Activated naive CD4-positive, alpha-beta T cell treated with anti-CD3 and anti-CD28 coated beads, Interleukin-2, amount 50 U/mL, for 24 hours (primary cell): ENCODE measurements around the gene LSM4.
A peak's percentile ranks its signal among the peaks of the same experiment; 100 is the strongest.

Source experiments
- H3K27ac Mint-ChIP-seq: one replicate; pipeline ENCODE4 v1.8.0; 2021; ENCODE audit warnings: mild to moderate bottlenecking, mixed read lengths
- H3K27me3 Mint-ChIP-seq: one replicate; pipeline ENCODE4 v1.8.0; 2021; ENCODE audit warnings: mixed read lengths
- H3K36me3 Mint-ChIP-seq: one replicate; pipeline ENCODE4 v1.8.0; 2021; ENCODE audit warnings: mixed read lengths
- H3K4me1 Mint-ChIP-seq: one replicate; pipeline ENCODE4 v1.8.0; 2021; ENCODE audit warnings: mixed read lengths
- H3K4me3 Mint-ChIP-seq: one replicate; pipeline ENCODE4 v1.8.0; 2021; ENCODE audit warnings: mild to moderate bottlenecking, mixed read lengths
- H3K9me3 Mint-ChIP-seq: one replicate; pipeline ENCODE4 v1.8.0; 2021; ENCODE audit warnings: mixed read lengths

LSM4 gene

GRCh38 chr19:18308948-18309325 is 13.9 kb downstream of the LSM4 start:
- Mint-ChIP-seq H3K36me3 (peaks cover 3% of the 10 kb centered on the region), H3K4me3 (no peak overlapping the region), H3K27me3 (no peaks in the 10 kb centered on the region), H3K9me3 (no peaks in the 10 kb centered on the region), H3K27ac (no peak overlapping the region), H3K4me1 (peaks cover 30% of the 10 kb centered on the region)

DNA sequence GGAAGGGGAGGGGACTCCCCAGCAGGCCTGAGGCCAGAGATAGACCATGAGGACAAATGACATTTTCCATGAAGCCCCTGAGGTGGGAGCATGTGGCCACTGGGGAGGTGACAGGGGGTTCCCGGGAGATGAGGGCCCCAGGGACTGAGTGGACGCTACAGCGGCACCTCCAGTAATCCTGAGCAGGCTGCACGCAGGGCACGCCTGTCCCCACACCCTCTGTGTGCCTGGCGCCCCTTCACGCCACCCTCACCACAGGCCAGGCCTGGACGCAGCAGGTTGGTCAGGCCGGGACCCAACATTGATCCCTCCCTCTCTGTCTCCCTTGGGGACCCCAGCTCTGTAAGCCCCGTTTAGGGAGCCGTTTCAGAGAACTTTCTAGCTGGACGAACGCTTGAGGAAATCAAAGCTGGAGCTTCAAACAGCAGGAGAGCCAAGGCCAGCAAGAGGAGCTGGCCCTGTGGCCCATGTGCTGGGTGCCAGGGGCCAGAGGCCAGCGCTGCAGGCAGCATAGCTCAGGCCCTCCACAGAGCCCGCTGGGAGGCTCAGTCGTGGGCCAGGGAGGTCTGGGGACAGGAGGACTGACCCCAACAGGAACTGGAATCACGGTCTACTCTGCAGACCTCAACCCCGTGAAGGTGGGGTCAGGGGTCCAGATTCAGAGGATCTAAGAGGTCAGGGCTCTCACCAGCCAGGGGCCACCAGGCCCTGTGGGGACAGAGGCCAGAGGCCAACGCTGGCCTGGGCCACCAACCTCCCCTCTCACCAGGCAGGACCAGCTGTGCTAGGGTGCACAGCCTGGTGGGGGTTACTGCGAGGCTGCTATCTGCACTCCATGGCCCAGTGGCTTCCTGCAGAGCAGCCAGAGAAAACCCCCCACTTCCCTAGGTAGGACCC is 14.6 kb downstream of the LSM4 start:
- peaks cover 3% of the 10 kb centered on the region for H3K36me3 Mint-ChIP-seq
- no peaks in the 10 kb centered on the region for H3K9me3 Mint-ChIP-seq
- H3K27ac Mint-ChIP-seq = no peak overlapping the region
- no peak overlapping the region for H3K4me3 Mint-ChIP-seq
- no peaks in the 10 kb centered on the region for H3K27me3 Mint-ChIP-seq
- peaks cover 37% of the 10 kb centered on the region for H3K4me1 Mint-ChIP-seq

DNA sequence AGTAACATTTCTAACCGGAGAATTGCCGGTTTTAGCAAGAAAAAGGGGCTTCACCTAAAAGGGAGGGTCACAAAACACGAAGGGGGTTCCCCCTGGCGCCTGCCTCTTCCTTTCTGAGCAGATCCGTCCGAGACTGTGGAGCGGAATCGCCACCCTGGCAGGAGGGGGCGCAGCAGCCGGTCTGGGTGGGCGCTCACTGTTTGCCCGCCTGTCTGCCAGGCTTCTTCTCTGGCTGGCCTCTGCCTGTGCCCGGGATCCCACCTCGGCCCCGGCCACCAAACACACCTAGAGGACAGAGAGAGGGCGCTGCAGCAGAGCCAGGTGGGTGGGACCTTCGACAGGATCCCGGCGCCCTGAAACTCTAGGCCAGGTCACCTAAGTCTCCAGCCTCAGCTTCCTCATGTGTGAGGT is 15.6 kb downstream of the LSM4 start:
- Mint-ChIP-seq H3K4me1 (peaks cover 38% of the 10 kb centered on the region), H3K4me3 (peak overlapping the region; percentile 45), H3K27me3 (no peaks in the 10 kb centered on the region)

GRCh38 chr19:18306888-18307260 is 16.0 kb downstream of the LSM4 start:
- Mint-ChIP-seq H3K27me3 (no peaks in the 10 kb centered on the region), H3K4me3 (peak overlapping the region; percentile 47), H3K36me3 (peaks cover 3% of the 10 kb centered on the region), H3K9me3 (no peaks in the 10 kb centered on the region), H3K4me1 (peaks cover 41% of the 10 kb centered on the region), H3K27ac (peak overlapping the region; percentile 26)

More for the DNA sequence above, 15.6 kb downstream of the LSM4 start:
- no peak overlapping the region for H3K27ac Mint-ChIP-seq
- peaks cover 3% of the 10 kb centered on the region for H3K36me3 Mint-ChIP-seq
- no peaks in the 10 kb centered on the region for H3K9me3 Mint-ChIP-seq

- H3K27me3 Mint-ChIP-seq = no peaks in the 10 kb centered on the region
- H3K9me3 Mint-ChIP-seq = no peaks in the 10 kb centered on the region
- H3K36me3 Mint-ChIP-seq = peaks cover 3% of the 10 kb centered on the region
- peak overlapping the region; percentile 47 for H3K4me3 Mint-ChIP-seq
- peak overlapping the region; percentile 26 for H3K27ac Mint-ChIP-seq
- H3K4me1 Mint-ChIP-seq = peaks cover 44% of the 10 kb centered on the region
Measured at GRCh38 chr19:18306209-18306887, 16.5 kb downstream of the LSM4 start.

DNA sequence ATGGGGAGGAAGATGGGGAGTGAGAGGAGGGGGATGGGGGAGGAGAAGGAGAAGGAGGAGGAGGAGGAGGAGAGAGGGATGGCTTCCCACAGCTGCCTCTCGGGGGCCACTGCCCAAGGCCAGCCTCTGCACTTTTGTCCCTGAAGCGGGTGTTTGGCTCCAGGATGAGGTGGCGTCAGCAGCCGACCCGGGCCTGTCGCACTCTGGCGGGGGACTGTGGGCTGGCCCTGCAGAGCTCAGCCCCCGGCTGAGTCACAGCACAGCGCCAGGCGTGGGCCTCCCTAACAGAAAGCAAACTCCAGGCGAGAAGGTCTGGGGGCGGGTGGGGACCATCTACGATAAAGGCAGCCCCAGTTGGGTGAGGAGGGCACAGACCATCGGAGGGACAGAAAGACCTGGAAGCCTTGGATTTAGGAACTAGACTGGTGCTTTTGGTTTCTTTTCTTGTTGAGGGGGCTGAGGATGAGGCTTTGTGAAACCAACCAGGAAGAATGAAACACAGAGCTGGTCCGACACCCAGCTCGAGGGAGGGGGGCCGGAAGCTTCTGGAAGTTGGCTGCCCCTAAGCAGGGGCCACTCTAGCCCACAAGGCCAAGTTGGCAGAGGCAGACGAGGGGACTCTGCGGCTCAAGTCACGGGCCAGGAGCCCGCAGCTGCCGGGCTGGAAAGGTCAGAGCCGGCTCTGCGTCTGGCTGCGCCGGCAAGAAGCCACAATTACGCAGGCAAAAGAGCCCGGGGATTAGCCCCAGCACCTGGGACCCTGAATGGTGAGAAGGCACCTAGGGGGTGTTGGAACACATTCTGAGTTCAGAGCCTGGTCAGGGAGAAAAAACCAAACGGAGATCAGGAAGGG is 18.2 kb downstream of the LSM4 start:
- Mint-ChIP-seq H3K4me1 (peaks cover 44% of the 10 kb centered on the region), H3K36me3 (peaks cover 3% of the 10 kb centered on the region), H3K27me3 (no peaks in the 10 kb centered on the region), H3K9me3 (no peaks in the 10 kb centered on the region), H3K4me3 (peak overlapping the region; percentile 97), H3K27ac (peak overlapping the region; percentile 99)

DNA sequence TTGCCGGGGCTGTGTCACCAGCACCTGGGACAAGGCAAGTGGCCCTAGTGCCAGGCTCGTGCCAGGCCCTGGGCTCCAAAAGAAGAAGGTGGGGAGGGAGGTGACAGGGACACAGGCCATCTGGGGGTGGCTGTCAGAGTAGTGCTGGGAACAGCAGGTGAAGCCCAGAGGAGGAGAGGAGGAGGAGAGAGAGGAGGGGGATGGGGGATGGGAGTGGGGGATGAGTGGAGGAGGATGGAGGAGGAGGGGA is 18.7 kb downstream of the LSM4 start:
- H3K4me1 Mint-ChIP-seq = peaks cover 45% of the 10 kb centered on the region
- H3K36me3 Mint-ChIP-seq = peaks cover 3% of the 10 kb centered on the region
- peak overlapping the region; percentile 99 for H3K27ac Mint-ChIP-seq
- peak overlapping the region; percentile 97 for H3K4me3 Mint-ChIP-seq
- no peaks in the 10 kb centered on the region for H3K9me3 Mint-ChIP-seq
- no peaks in the 10 kb centered on the region for H3K27me3 Mint-ChIP-seq

DNA sequence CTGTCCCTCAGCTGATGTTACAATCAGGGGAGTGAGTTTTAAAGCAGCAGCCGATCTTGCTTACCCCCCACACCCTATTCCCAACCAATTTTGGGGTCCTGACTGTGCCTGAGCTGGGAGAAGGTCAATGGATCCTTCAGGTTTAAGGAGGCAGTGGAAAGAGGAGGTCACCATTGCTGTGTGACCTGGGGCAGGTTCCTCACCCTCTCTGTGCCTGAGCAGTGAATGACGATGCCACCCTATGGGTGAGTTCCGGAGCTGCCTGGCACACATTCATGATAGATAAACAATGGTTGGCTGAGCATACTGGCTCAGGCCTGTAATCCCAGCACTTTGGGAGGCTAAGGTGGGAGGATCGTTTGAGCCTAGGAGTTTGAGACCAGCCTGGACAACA is 21.2 kb downstream of the LSM4 start:
- Mint-ChIP-seq H3K36me3 (peaks cover under 1% of the 10 kb centered on the region), H3K4me1 (peaks cover 44% of the 10 kb centered on the region), H3K27me3 (no peaks in the 10 kb centered on the region), H3K4me3 (peak overlapping the region; percentile 51), H3K27ac (peak overlapping the region; percentile 76), H3K9me3 (no peaks in the 10 kb centered on the region)

- Mint-ChIP-seq H3K27me3 (no peaks in the 10 kb centered on the region), H3K4me1 (peaks cover 46% of the 10 kb centered on the region), H3K4me3 (no peak overlapping the region), H3K27ac (peak overlapping the region; percentile 76), H3K36me3 (no peaks in the 10 kb centered on the region), H3K9me3 (no peaks in the 10 kb centered on the region)
Measured at GRCh38 chr19:18300930-18301717, 21.8 kb downstream of the LSM4 start.

GRCh38 chr19:18299654-18300053 is 23.2 kb downstream of the LSM4 start:
- Mint-ChIP-seq H3K9me3 (no peaks in the 10 kb centered on the region), H3K36me3 (no peaks in the 10 kb centered on the region), H3K4me1 (peaks cover 47% of the 10 kb centered on the region), H3K4me3 (no peak overlapping the region), H3K27ac (no peak overlapping the region), H3K27me3 (no peaks in the 10 kb centered on the region)

- Mint-ChIP-seq H3K4me1 (peaks cover 47% of the 10 kb centered on the region), H3K4me3 (no peak overlapping the region), H3K27me3 (no peaks in the 10 kb centered on the region), H3K36me3 (no peaks in the 10 kb centered on the region), H3K9me3 (no peaks in the 10 kb centered on the region), H3K27ac (peak overlapping the region; percentile 76)
Measured at GRCh38 chr19:18298601-18299000, 24.3 kb downstream of the LSM4 start.

GRCh38 chr19:18297308-18297707 is 25.6 kb downstream of the LSM4 start:
- H3K9me3 Mint-ChIP-seq = no peaks in the 10 kb centered on the region
- H3K27ac Mint-ChIP-seq = no peak overlapping the region
- H3K4me1 Mint-ChIP-seq = peaks cover 51% of the 10 kb centered on the region

GRCh38 chr19:18295034-18295451 is 27.8 kb downstream of the LSM4 start:
- no peak overlapping the region for H3K4me3 Mint-ChIP-seq
- no peaks in the 10 kb centered on the region for H3K36me3 Mint-ChIP-seq
- H3K27me3 Mint-ChIP-seq = no peaks in the 10 kb centered on the region
- peak overlapping the region; percentile 62 for H3K27ac Mint-ChIP-seq
- peaks cover 59% of the 10 kb centered on the region for H3K4me1 Mint-ChIP-seq
- no peaks in the 10 kb centered on the region for H3K9me3 Mint-ChIP-seq

More at GRCh38 chr19:18297308-18297707, 25.6 kb downstream of the LSM4 start:
- Mint-ChIP-seq H3K36me3 (no peaks in the 10 kb centered on the region), H3K4me3 (no peak overlapping the region), H3K27me3 (no peaks in the 10 kb centered on the region)

DNA sequence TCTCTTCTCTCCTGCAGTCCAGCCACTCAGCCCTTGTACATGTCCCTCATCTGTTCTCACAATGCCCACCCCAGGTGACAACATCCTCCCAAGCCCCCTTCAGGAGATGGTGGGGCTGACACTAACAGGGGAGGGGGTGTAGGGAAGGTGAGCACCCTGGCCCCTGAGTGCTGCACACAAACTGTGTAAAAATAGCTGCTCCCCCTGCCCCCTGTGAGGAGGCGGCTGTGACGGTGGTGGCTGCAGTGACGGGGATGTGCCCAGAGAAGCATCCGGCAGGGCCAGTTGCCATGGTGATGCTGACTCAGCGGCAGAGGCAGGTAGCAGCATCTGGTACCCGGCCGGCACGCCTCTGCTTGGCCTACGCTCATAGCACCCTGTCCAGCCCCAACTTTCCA is 28.4 kb downstream of the LSM4 start:
- H3K9me3 Mint-ChIP-seq = no peaks in the 10 kb centered on the region
- H3K4me3 Mint-ChIP-seq = peak overlapping the region; percentile 26
- H3K27me3 Mint-ChIP-seq = no peaks in the 10 kb centered on the region
- peak overlapping the region; percentile 62 for H3K27ac Mint-ChIP-seq
- H3K4me1 Mint-ChIP-seq = peaks cover 65% of the 10 kb centered on the region
- H3K36me3 Mint-ChIP-seq = no peaks in the 10 kb centered on the region
